HEK293 (cell line): Measurements from ENCODE around the gene PALD1.

ENCODE experiments used
- CTCF ChIA-PET: fragments of 350-600 bp; formaldehyde crosslinking; extraction: SDS; loops from one replicate; lab custom pipeline; 2021; ENCODE audit warnings: antibody characterized with exemption; lab: Yijun Ruan, JAX
- POLR2A ChIA-PET: fragments of 300-600 bp; formaldehyde crosslinking; extraction: SDS; loops from one replicate; lab custom pipeline; 2020; ENCODE audit warnings: antibody characterized with exemption, inconsistent platforms; lab: Yijun Ruan, JAX
- H3K27ac ChIP-seq: fragments of 200-500 bp; sonication (Bioruptor generic); 2 replicates; pipeline ENCODE4 v1.5.1; 2014; ENCODE audit warnings: low read depth, low read length, control low read depth, inconsistent platforms; ENCODE audit errors: extremely low read depth
- H3K36me3 ChIP-seq, 2 experiments: fragments of 200-500 bp in 1 of 2; sonication (Bioruptor generic) in 1 of 2; 1 replicate in 1 of 2; 2 replicates in 1 of 2; pipeline ENCODE4 v1.5.1; 2014 to 2017; ENCODE audit warnings: inconsistent platforms in 2 of 2, low read length in 2 of 2; ENCODE audit not compliant: control insufficient read depth in 2 of 2, insufficient read depth in 1 of 2
- H3K4me1 ChIP-seq: fragments of 200-500 bp; sonication (Bioruptor generic); 2 replicates; pipeline ENCODE4 v1.5.1; 2014; ENCODE audit warnings: mild to moderate bottlenecking, low read length, inconsistent platforms; ENCODE audit not compliant: control insufficient read depth, insufficient read depth
- H3K4me3 ChIP-seq: 2 replicates; pipeline ENCODE4 v1.5.1; 2011; ENCODE audit warnings: low read depth, mild to moderate bottlenecking, control low read depth, low read length, moderate library complexity
- H3K9me3 ChIP-seq: fragments of 200-500 bp; sonication (Bioruptor generic); 2 replicates; pipeline ENCODE4 v1.5.1; 2014; ENCODE audit warnings: low read depth, low read length, inconsistent platforms; ENCODE audit not compliant: control insufficient read depth, insufficient read depth
- BCL11B ChIP-seq: fragments of 450-650 bp; formaldehyde crosslinking; IDR thresholded peaks from 2 replicates; pipeline ENCODE4 v1.5.1; 2016; ENCODE audit warnings: low read depth, missing biosample characterization, missing genetic modification characterization
- EGR2 ChIP-seq: fragments of 450-650 bp; formaldehyde crosslinking; IDR thresholded peaks from 2 replicates; pipeline ENCODE4 v1.5.1; 2016; ENCODE audit warnings: low read depth, missing biosample characterization, missing genetic modification characterization
- KLF1 ChIP-seq: fragments of 450-650 bp; formaldehyde crosslinking; IDR thresholded peaks from 2 replicates; pipeline ENCODE4 v1.5.1; 2016; ENCODE audit warnings: missing biosample characterization, missing genetic modification characterization
- KLF16 ChIP-seq: fragments of 450-650 bp; formaldehyde crosslinking; IDR thresholded peaks from 2 replicates; pipeline ENCODE4 v1.5.1; 2017; ENCODE audit warnings: missing biosample characterization, missing genetic modification characterization
- KLF8 ChIP-seq: fragments of 450-650 bp; formaldehyde crosslinking; IDR thresholded peaks from 2 replicates; pipeline ENCODE4 v1.5.1; 2016; ENCODE audit warnings: missing biosample characterization, missing genetic modification characterization
- PRDM4 ChIP-seq: fragments of 450-650 bp; formaldehyde crosslinking; IDR thresholded peaks from 2 replicates; pipeline ENCODE4 v1.5.1; 2017; ENCODE audit warnings: missing biosample characterization, missing genetic modification characterization
- ZBTB49 ChIP-seq: fragments of 450-650 bp; formaldehyde crosslinking; IDR thresholded peaks from 2 replicates; pipeline ENCODE4 v1.5.1; 2016; ENCODE audit warnings: missing biosample characterization, missing genetic modification characterization, low read depth
- ZNF132 ChIP-seq: fragments of 450-650 bp; formaldehyde crosslinking; IDR thresholded peaks from 2 replicates; pipeline ENCODE4 v1.5.1; 2017; ENCODE audit warnings: missing biosample characterization, missing genetic modification characterization, borderline replicate concordance
- ZNF174 ChIP-seq: fragments of 450-650 bp; formaldehyde crosslinking; IDR thresholded peaks from 2 replicates; pipeline ENCODE4 v1.5.0; 2017; ENCODE audit warnings: missing biosample characterization, mild to moderate bottlenecking, missing genetic modification characterization
- ZNF184 ChIP-seq: fragments of 450-650 bp; IDR thresholded peaks from 2 replicates; pipeline ENCODE4 v1.5.1; 2018; ENCODE audit warnings: missing biosample characterization, mild to moderate bottlenecking, missing genetic modification characterization
- ZNF211 ChIP-seq: fragments of 450-650 bp; formaldehyde crosslinking; IDR thresholded peaks from 2 replicates; pipeline ENCODE4 v1.5.1; 2016; ENCODE audit warnings: low read depth, missing biosample characterization, missing genetic modification characterization
- ZNF302 ChIP-seq: fragments of 450-650 bp; formaldehyde crosslinking; IDR thresholded peaks from 2 replicates; pipeline ENCODE4 v1.5.1; 2016; ENCODE audit warnings: missing biosample characterization, missing genetic modification characterization, low read depth
- ZNF311 ChIP-seq: fragments of 450-650 bp; formaldehyde crosslinking; IDR thresholded peaks from 2 replicates; pipeline ENCODE4 v1.5.1; 2017; ENCODE audit warnings: missing biosample characterization, missing genetic modification characterization, borderline replicate concordance
- ZNF335 ChIP-seq: fragments of 450-650 bp; formaldehyde crosslinking; conservative IDR thresholded peaks from 2 replicates; pipeline ENCODE4 v1.5.1; 2016; ENCODE audit warnings: missing biosample characterization, missing genetic modification characterization
- ZNF350 ChIP-seq: fragments of 450-650 bp; formaldehyde crosslinking; IDR thresholded peaks from 2 replicates; pipeline ENCODE4 v1.5.0; 2017; ENCODE audit warnings: missing biosample characterization, mild to moderate bottlenecking, missing genetic modification characterization
- ZNF426 ChIP-seq: fragments of 450-650 bp; formaldehyde crosslinking; IDR thresholded peaks from 2 replicates; pipeline ENCODE4 v1.5.1; 2017; ENCODE audit warnings: missing biosample characterization, missing genetic modification characterization, mild to moderate bottlenecking, inconsistent platforms, moderate library complexity
- ZNF449 ChIP-seq: fragments of 450-650 bp; formaldehyde crosslinking; IDR thresholded peaks from 2 replicates; pipeline ENCODE4 v1.5.1; 2017; ENCODE audit warnings: missing biosample characterization, mild to moderate bottlenecking, missing genetic modification characterization, moderate library complexity
- ZNF510 ChIP-seq: fragments of 450-650 bp; formaldehyde crosslinking; IDR thresholded peaks from 2 replicates; pipeline ENCODE4 v1.5.1; 2018; ENCODE audit warnings: mild to moderate bottlenecking, missing genetic modification characterization, missing biosample characterization; ENCODE audit not compliant: insufficient replicate concordance
- ZNF530 ChIP-seq: fragments of 450-650 bp; formaldehyde crosslinking; IDR thresholded peaks from 2 replicates; pipeline ENCODE4 v1.5.1; 2016; ENCODE audit warnings: low read depth, missing biosample characterization, missing genetic modification characterization
- ZNF555 ChIP-seq: fragments of 450-650 bp; formaldehyde crosslinking; conservative IDR thresholded peaks from 2 replicates; pipeline ENCODE4 v1.5.1; 2017; ENCODE audit warnings: missing biosample characterization, mild to moderate bottlenecking, missing genetic modification characterization, inconsistent platforms
- ZXDB ChIP-seq: fragments of 450-650 bp; formaldehyde crosslinking; IDR thresholded peaks from 2 replicates; pipeline ENCODE4 v1.5.1; 2016; ENCODE audit warnings: missing biosample characterization, missing genetic modification characterization

PALD1 gene

GRCh38 chr10:70513848-70514309 is 35.3 kb downstream of the PALD1 start (continued):
- no peak for TF ChIP-seq ZNF335 (tag by site-specific recombination)
- TF ChIP-seq ZNF302 (tag by site-specific recombination): no peak
- no peak for TF ChIP-seq ZNF510 (tag by site-specific recombination)
- no peak for TF ChIP-seq ZNF311

- H3K4me1 ChIP-seq: no peaks in the 10 kb centered on the region; the same call in 1 of the 2 replicates
- TF ChIP-seq ZXDB (tag by site-specific recombination) (no peak), ZNF211 (tag by site-specific recombination) (no peak), EGR2 (tag by site-specific recombination) (no peak), PRDM4 (tag by site-specific recombination) (no peak), ZNF174 (no peak), ZNF132 (tag by site-specific recombination) (no peak), ZNF530 (tag by site-specific recombination) (no peak), ZNF184 (tag by site-specific recombination) (no peak), KLF16 (no peak), KLF8 (tag by site-specific recombination) (no peak)
- H3K27ac ChIP-seq: no peak overlapping the region
- POLR2A ChIA-PET: no interaction called here
- H3K4me3 ChIP-seq: no peak overlapping the region
- CTCF ChIA-PET: no interaction called here
- H3K36me3 ChIP-seq: no peaks in the 10 kb centered on the region
- no peaks in the 10 kb centered on the region for H3K9me3 ChIP-seq
These were observed 36.0 kb downstream of the PALD1 start for GRCh38 chr10:70514591-70514990.

- TF ChIP-seq BCL11B (tag by site-specific recombination): no peak
- no peak for TF ChIP-seq ZNF555
- no peak for TF ChIP-seq ZNF350 (tag by site-specific recombination)
- no peak for TF ChIP-seq ZNF426 (tag by site-specific recombination)
- 0 out of 2 replicates have a peak, but pooled peaks have one; percentile 20 for TF ChIP-seq KLF1 (tag by site-specific recombination)
- TF ChIP-seq ZNF449 (tag by site-specific recombination): no peak
- TF ChIP-seq ZBTB49 (tag by site-specific recombination): no peak
- TF ChIP-seq, all 188 proteins: peak for 1
- Histone ChIP-seq H3K36me3 (no peaks in the 10 kb centered on the region), H3K4me3 (no peak overlapping the region), H3K27ac (no peak overlapping the region), H3K4me1 (no peaks in the 10 kb centered on the region; the same call in 1 of the 2 replicates), H3K9me3 (no peaks in the 10 kb centered on the region)
- CTCF ChIA-PET: no interaction called here
- POLR2A ChIA-PET: no interaction called here
These were observed 36.6 kb downstream of the PALD1 start for GRCh38 chr10:70515035-70515667.
